22Rv1 (cell line): ENCODE measurements around the gene GPR21.

Source experiments
- CTCF ChIP-seq: fragments of 450-650 bp; IDR thresholded peaks from 2 replicates; pipeline ENCODE4 v1.5.1; 2017; ENCODE audit warnings: mild to moderate bottlenecking
- ZFX ChIP-seq: fragments of 450-650 bp; IDR thresholded peaks from 2 replicates; pipeline ENCODE4 v1.6.1; 2017; ENCODE audit warnings: antibody characterized with exemption, borderline replicate concordance

- TF ChIP-seq CTCF = no peak
- TF ChIP-seq ZFX = no peak
These were observed 30.7 kb upstream of the GPR21 start for GRCh38 chr9:123002754-123003153.
